Activated naive CD8-positive, alpha-beta T cell treated with anti-CD3 and anti-CD28 coated beads, Interleukin-2, amount 10 ng/mL, durations not matched to agents 7 days and 5 days (primary cell): ENCODE data around the gene DRD2. TPM values are rescaled to one million over a fixed set of nuclear protein-coding genes. Genes with fewer than 3 reads are reported as not detected.

Source experiments
- ATAC-seq: fragments of 150-1000 bp; cut with Tn5 transposase; one replicate; pipeline ENCODE4 v1.10.0; 2021; ENCODE audit warnings: low read depth, moderate library complexity
- POLR2A ChIA-PET: fragments of 350-600 bp; sonication (Branson Sonifier 250); formaldehyde crosslinking; loops from one replicate; lab custom pipeline; 2021; ENCODE audit warnings: antibody characterized with exemption; lab: Charles Lee
- DNase-seq: peaks from one replicate; pipeline ENCODE4 v3.0.0; 2021
- H3K27ac Mint-ChIP-seq: one replicate; pipeline ENCODE4 v1.8.0; 2022; ENCODE audit warnings: mild to moderate bottlenecking, mixed read lengths
- H3K27me3 Mint-ChIP-seq: one replicate; pipeline ENCODE4 v1.8.0; 2022; ENCODE audit warnings: mild to moderate bottlenecking, moderate library complexity, mixed read lengths
- H3K36me3 Mint-ChIP-seq: one replicate; pipeline ENCODE4 v1.8.0; 2021; ENCODE audit warnings: mild to moderate bottlenecking, mixed read lengths
- H3K4me1 Mint-ChIP-seq: one replicate; pipeline ENCODE4 v1.8.0; 2021; ENCODE audit warnings: mixed read lengths
- H3K4me3 Mint-ChIP-seq: one replicate; pipeline ENCODE4 v1.8.0; 2022; ENCODE audit warnings: mild to moderate bottlenecking, moderate library complexity, mixed read lengths
- H3K9me3 Mint-ChIP-seq: one replicate; pipeline ENCODE4 v1.8.0; 2021; ENCODE audit warnings: mixed read lengths
- total RNA-seq, 2 experiments: library from RNA; stranded (reverse); gene quantifications; one replicate each; pipeline ENCODE4 v1.2.3, GENCODE V29; 2021

DRD2 gene
- total RNA-seq, 2 experiments from 2014 or later: not detected

- DNase-seq (no peak), ATAC-seq (no peak)
- POLR2A ChIA-PET: no interaction called here
- H3K27ac Mint-ChIP-seq: no peak overlapping the region
- H3K4me3 Mint-ChIP-seq: no peak overlapping the region
- no peaks in the 10 kb centered on the region for H3K9me3 Mint-ChIP-seq
- H3K36me3 Mint-ChIP-seq: no peaks in the 10 kb centered on the region
- no peaks in the 10 kb centered on the region for H3K27me3 Mint-ChIP-seq
- no peaks in the 10 kb centered on the region for H3K4me1 Mint-ChIP-seq
These were observed 78.0 kb downstream of the DRD2 start for GRCh38 chr11:113397212-113397611.

DNA sequence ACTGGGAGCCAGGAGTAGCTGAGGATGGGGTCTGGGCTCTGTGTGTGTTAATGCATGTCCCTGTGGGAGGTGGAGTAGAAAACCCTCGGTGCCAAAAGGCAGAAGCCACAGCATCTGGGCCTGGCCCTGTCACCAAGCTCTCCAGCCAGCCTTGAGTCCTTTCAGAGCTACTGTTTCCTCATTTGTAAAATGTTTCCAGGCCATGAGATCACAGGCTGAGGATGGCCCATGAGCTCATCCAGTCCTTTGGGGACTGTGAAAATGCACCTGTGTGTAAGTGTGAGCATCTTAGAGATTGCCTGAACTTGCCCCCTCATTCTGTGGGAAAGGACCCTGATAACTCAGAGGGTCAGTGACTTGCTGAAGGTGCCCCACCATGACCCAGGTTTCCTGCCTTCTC is 78.5 kb downstream of the DRD2 start:
- no peaks in the 10 kb centered on the region for H3K36me3 Mint-ChIP-seq
- no peak for ATAC-seq

DNA sequence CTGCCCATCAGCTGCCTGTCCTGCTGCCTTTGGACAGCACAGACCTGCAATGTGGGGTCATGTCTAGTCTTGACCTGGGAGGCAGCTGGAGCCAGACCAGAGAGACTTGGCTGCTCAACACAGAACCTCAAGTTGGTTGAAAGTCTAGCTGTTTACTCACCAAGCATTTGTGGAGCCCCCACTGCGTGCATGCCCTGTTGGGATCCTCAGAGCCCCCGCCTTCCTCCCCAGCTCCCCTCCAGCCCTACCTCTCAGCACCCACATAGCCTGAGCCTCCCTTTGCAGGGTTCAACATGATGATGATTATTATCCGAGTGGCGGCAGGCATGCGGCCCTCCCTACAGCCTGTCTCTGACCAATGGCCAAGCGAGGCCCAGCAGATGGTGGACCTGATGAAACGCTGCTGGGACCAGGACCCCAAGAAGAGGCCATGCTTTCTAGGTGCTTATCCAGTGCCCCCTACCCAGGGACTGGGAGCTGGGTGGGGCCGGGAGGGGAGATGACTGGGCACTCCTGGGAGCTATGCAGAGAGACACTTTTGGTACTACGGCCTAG is 79.3 kb downstream of the DRD2 start:
- POLR2A ChIA-PET: no interaction called here
- no peak for DNase-seq
- no peak for ATAC-seq

More for the DNA sequence above, 78.5 kb downstream of the DRD2 start:
- no peaks in the 10 kb centered on the region for H3K4me1 Mint-ChIP-seq
- no peak for DNase-seq
- no peaks in the 10 kb centered on the region for H3K27me3 Mint-ChIP-seq
- no peak overlapping the region for H3K27ac Mint-ChIP-seq
- no peak overlapping the region for H3K4me3 Mint-ChIP-seq
- H3K9me3 Mint-ChIP-seq: no peaks in the 10 kb centered on the region
- POLR2A ChIA-PET: no interaction called here

GRCh38 chr11:113394919-113395318 is 80.3 kb downstream of the DRD2 start:
- Mint-ChIP-seq H3K4me1 (no peaks in the 10 kb centered on the region), H3K27ac (no peak overlapping the region), H3K4me3 (no peak overlapping the region), H3K27me3 (no peaks in the 10 kb centered on the region), H3K36me3 (no peaks in the 10 kb centered on the region), H3K9me3 (no peaks in the 10 kb centered on the region)
- DNase-seq: no peak
- POLR2A ChIA-PET: no interaction called here
- ATAC-seq: no peak

More for the DNA sequence above, 79.3 kb downstream of the DRD2 start:
- Mint-ChIP-seq H3K36me3 (no peaks in the 10 kb centered on the region), H3K4me1 (no peaks in the 10 kb centered on the region), H3K27ac (no peak overlapping the region), H3K27me3 (no peaks in the 10 kb centered on the region), H3K4me3 (no peak overlapping the region), H3K9me3 (no peaks in the 10 kb centered on the region)

DNA sequence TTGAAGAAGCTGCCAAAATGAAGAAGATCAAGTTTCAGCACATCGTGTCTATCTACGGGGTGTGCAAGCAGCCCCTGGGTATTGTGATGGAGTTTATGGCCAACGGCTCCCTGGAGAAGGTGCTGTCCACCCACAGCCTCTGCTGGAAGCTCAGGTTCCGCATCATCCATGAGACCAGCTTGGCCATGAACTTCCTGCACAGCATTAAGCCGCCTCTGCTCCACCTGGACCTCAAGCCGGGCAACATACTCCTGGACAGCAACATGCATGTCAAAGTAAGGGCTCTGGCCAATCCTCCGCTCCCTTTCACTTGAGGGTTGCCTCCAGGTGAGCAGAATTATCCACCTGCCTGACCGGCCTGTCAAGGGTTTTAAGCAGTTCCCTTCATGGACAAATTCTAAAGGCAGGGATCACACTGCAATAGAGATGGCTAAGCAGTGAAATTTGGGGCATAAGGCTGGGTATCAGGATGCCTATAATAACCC is 81.7 kb downstream of the DRD2 start:
- POLR2A ChIA-PET: no interaction called here
- no peak for ATAC-seq

GRCh38 chr11:113392236-113392921 is 82.8 kb downstream of the DRD2 start:
- Mint-ChIP-seq H3K36me3 (no peaks in the 10 kb centered on the region), H3K27me3 (no peaks in the 10 kb centered on the region), H3K27ac (no peak overlapping the region), H3K9me3 (no peaks in the 10 kb centered on the region), H3K4me3 (no peak overlapping the region), H3K4me1 (no peaks in the 10 kb centered on the region)
- POLR2A ChIA-PET: no interaction called here
- ATAC-seq (no peak), DNase-seq (no peak)

More for the DNA sequence above, 81.7 kb downstream of the DRD2 start:
- no peak overlapping the region for H3K27ac Mint-ChIP-seq
- no peaks in the 10 kb centered on the region for H3K27me3 Mint-ChIP-seq
- no peak for DNase-seq
- no peaks in the 10 kb centered on the region for H3K4me1 Mint-ChIP-seq
- no peaks in the 10 kb centered on the region for H3K9me3 Mint-ChIP-seq
- no peaks in the 10 kb centered on the region for H3K36me3 Mint-ChIP-seq
- H3K4me3 Mint-ChIP-seq: no peak overlapping the region

- no peak overlapping the region for H3K4me3 Mint-ChIP-seq
- ATAC-seq: no peak
- H3K9me3 Mint-ChIP-seq: no peaks in the 10 kb centered on the region
- no peaks in the 10 kb centered on the region for H3K4me1 Mint-ChIP-seq
- POLR2A ChIA-PET: no interaction called here
- no peak for DNase-seq
- no peaks in the 10 kb centered on the region for H3K36me3 Mint-ChIP-seq
- no peak overlapping the region for H3K27ac Mint-ChIP-seq
- no peaks in the 10 kb centered on the region for H3K27me3 Mint-ChIP-seq
These were observed 85.9 kb downstream of the DRD2 start for GRCh38 chr11:113389272-113389671.

- ATAC-seq: no peak
- H3K27ac Mint-ChIP-seq: no peak within 1 kb of the TSS
- H3K9me3 Mint-ChIP-seq: no peaks in the 10 kb centered on the region
These were observed 87.5 kb downstream of the DRD2 start, which contains the start of gene ANKK1 for GRCh38 chr11:113387605-113388211. Gene ANKK1 (plus strand): TSS chr11:113387779. CDS start chr11:113387885, 106 bp downstream.

GRCh38 chr11:113386866-113387265 is 88.3 kb downstream of the DRD2 start:
- Mint-ChIP-seq H3K9me3 (no peaks in the 10 kb centered on the region), H3K27ac (no peak overlapping the region), H3K4me1 (no peaks in the 10 kb centered on the region), H3K36me3 (no peaks in the 10 kb centered on the region), H3K4me3 (no peak overlapping the region), H3K27me3 (no peaks in the 10 kb centered on the region)
- POLR2A ChIA-PET: no interaction called here
- DNase-seq (no peak), ATAC-seq (no peak)

More at GRCh38 chr11:113387605-113388211, 87.5 kb downstream of the DRD2 start, which contains the start of gene ANKK1:
- no peaks in the 10 kb centered on the region for H3K27me3 Mint-ChIP-seq
- H3K4me1 Mint-ChIP-seq: no peaks in the 10 kb centered on the region
- no peak for DNase-seq
- POLR2A ChIA-PET: no interaction called here
- no peaks in the 10 kb centered on the region for H3K36me3 Mint-ChIP-seq
- H3K4me3 Mint-ChIP-seq: no peak within 1 kb of the TSS

DNA sequence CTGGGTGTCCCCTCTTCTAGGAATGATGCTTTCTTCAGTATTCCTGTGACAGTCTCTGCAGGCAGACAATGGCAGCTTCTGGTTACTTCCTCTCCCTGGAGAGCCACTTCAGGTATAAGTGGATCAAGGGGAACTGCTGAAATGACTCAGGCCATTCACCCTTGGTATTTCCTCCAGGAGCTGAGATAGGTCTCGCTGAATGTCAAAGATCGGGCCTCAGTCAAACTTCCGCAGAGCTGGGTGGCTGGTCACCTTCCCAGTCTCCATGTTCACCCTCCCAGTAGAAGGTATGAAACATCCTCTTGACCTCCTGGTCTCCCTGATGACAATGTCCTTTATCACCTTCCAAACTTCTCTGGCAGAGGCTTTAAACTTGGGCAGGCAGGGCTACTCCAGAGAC is 89.4 kb downstream of the DRD2 start:
- no peak overlapping the region for H3K27ac Mint-ChIP-seq

DNA sequence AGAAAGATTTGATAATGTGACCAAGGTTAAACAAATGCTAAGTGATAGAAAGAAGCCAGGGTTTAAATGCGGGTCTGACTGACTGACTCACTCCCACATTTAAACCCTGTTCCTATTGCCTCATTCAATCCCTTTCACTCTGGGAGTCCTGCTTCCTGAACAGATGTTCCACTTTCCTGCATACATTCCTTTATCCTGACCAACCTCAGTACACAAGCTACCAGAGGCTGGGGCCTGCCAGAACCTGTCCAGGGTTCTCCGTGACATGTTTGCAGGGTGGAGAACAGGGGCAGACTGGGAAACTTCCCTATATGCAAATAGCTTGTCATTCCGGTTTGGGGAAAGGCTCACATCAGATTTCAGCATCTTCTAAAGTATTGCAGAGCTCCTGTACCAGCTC is 90.6 kb downstream of the DRD2 start:
- no peaks in the 10 kb centered on the region for H3K4me1 Mint-ChIP-seq
- no peak overlapping the region for H3K4me3 Mint-ChIP-seq
- POLR2A ChIA-PET: no interaction called here
- H3K36me3 Mint-ChIP-seq: no peaks in the 10 kb centered on the region
- H3K27me3 Mint-ChIP-seq: no peaks in the 10 kb centered on the region
- H3K9me3 Mint-ChIP-seq: peaks cover 2% of the 10 kb centered on the region
- no peak overlapping the region for H3K27ac Mint-ChIP-seq
- DNase-seq (no peak), ATAC-seq (no peak)

More for the DNA sequence above, 89.4 kb downstream of the DRD2 start:
- H3K4me1 Mint-ChIP-seq: no peaks in the 10 kb centered on the region
- no peaks in the 10 kb centered on the region for H3K36me3 Mint-ChIP-seq
- POLR2A ChIA-PET: no interaction called here
- ATAC-seq (no peak), DNase-seq (no peak)
- no peaks in the 10 kb centered on the region for H3K9me3 Mint-ChIP-seq
- H3K4me3 Mint-ChIP-seq: no peak overlapping the region
- no peaks in the 10 kb centered on the region for H3K27me3 Mint-ChIP-seq

- Mint-ChIP-seq H3K4me1 (no peaks in the 10 kb centered on the region), H3K27ac (no peak overlapping the region), H3K36me3 (no peaks in the 10 kb centered on the region), H3K4me3 (no peak overlapping the region), H3K27me3 (peaks cover 2% of the 10 kb centered on the region), H3K9me3 (peaks cover 2% of the 10 kb centered on the region)
- DNase-seq (no peak), ATAC-seq (no peak)
- POLR2A ChIA-PET: no interaction called here
These were observed 93.1 kb downstream of the DRD2 start for GRCh38 chr11:113382121-113382520.

GRCh38 chr11:113378692-113379091 is 96.5 kb downstream of the DRD2 start:
- DNase-seq (no peak), ATAC-seq (no peak)
- H3K9me3 Mint-ChIP-seq: peaks cover 2% of the 10 kb centered on the region
- H3K27me3 Mint-ChIP-seq: peaks cover 2% of the 10 kb centered on the region
- POLR2A ChIA-PET: no interaction called here
- no peak overlapping the region for H3K27ac Mint-ChIP-seq
- H3K36me3 Mint-ChIP-seq: no peaks in the 10 kb centered on the region
- no peaks in the 10 kb centered on the region for H3K4me1 Mint-ChIP-seq
- H3K4me3 Mint-ChIP-seq: no peak overlapping the region
